HG02798 (cell line): ENCODE results near the gene KLHL13.

Experiments used
- ATAC-seq: cut with Tn5 transposase; IDR thresholded peaks from one replicate; pipeline ENCODE4 v1.9.1; 2021; ENCODE audit warnings: mild to moderate bottlenecking; ENCODE audit not compliant: unreplicated experiment, poor library complexity

KLHL13 gene

GRCh38 chrX:117898226-117898625 is 218.4 kb downstream of the KLHL13 start:
- ATAC-seq: no peak

GRCh38 chrX:117895418-117895817 is 221.2 kb downstream of the KLHL13 start:
- ATAC-seq: no peak

- ATAC-seq: no peak
These were observed 224.1 kb downstream of the KLHL13 start for GRCh38 chrX:117892469-117892868.

GRCh38 chrX:117871796-117872195 is 244.8 kb downstream of the KLHL13 start:
- no peak for ATAC-seq

- ATAC-seq: no peak
These were observed 256.1 kb downstream of the KLHL13 start for GRCh38 chrX:117860517-117860916.

- ATAC-seq: no peak
These were observed 261.8 kb downstream of the KLHL13 start for GRCh38 chrX:117854806-117855205.

- ATAC-seq: no peak
These were observed 265.6 kb downstream of the KLHL13 start for GRCh38 chrX:117851025-117851424.
